Body of pancreas (tissue), 4 donors: ENCODE data around the gene MLEC.

Experiments
- CTCF ChIP-seq, 7 experiments: fragments of 450-650 bp in 4 of 7; fragments of 200-600 bp in 3 of 7; sonication (generic) in 3 of 7; IDR thresholded peaks; one replicate each; pipeline ENCODE4 v1.5.1; 2016 to 2019; ENCODE audit warnings: antibody characterized with exemption in 7 of 7
- POLR2A ChIP-seq, 3 donors: fragments of 450-650 bp; IDR thresholded peaks; one replicate each; pipeline ENCODE4 v1.6.1; 2016; ENCODE audit warnings: antibody characterized with exemption in 3 of 3, mild to moderate bottlenecking in 2 of 3

- TF ChIP-seq CTCF (IDR thresholded peaks at IDR 0.05) (no peak), POLR2A (IDR thresholded peaks at IDR 0.05) (no peak)
Measured at GRCh38 chr12:120650233-120650690, 36.7 kb upstream of the MLEC start.
